Pancreas (tissue), 10 donors: ENCODE measurements around the gene CHSY3. TPM values are rescaled to one million over a fixed set of nuclear protein-coding genes. Genes with fewer than 3 reads are reported as not detected.

Experiments
- ATAC-seq, 4 donors: fragments of 200-7000 bp; cut with Tn5 transposase; one replicate each; pipeline versions ENCODE4 v1.8.0 to v1.9.1; 2020; ENCODE audit warnings: mild to moderate bottlenecking in 4 of 4, moderate library complexity in 4 of 4
- DNase-seq, 6 donors: peaks; one replicate each; pipeline ENCODE4 v3.0.0-alpha.2; 2020
- FAIRE-seq: peaks from 2 replicates; lab custom pipeline; 2012; peaks lifted over from hg19 to GRCh38; lab: Jason Lieb, UNC
- H3K27ac ChIP-seq, 4 donors: fragments of 200-600 bp; sonication (generic); 1 replicate in 3 of 4; 2 replicates in 1 of 4; pipeline versions ENCODE4 v1.5.0 to v1.8.0; 2020
- H3K27me3 ChIP-seq, 4 donors: fragments of 200-600 bp; one replicate each; pipeline ENCODE4 v1.8.0; 2021
- H3K36me3 ChIP-seq, 3 donors: fragments of 200-600 bp; sonication (generic) in 1 of 3; one replicate each; pipeline versions ENCODE4 v1.5.0 to v1.8.0; 2020 to 2021
- H3K4me1 ChIP-seq, 3 donors: fragments of 200-600 bp; one replicate each; pipeline ENCODE4 v1.8.0; 2021
- H3K4me3 ChIP-seq, 4 donors: fragments of 200-600 bp; sonication (generic) in 2 of 4; one replicate each; pipeline versions ENCODE4 v1.5.0 to v1.8.0; 2020 to 2021
- H3K9me3 ChIP-seq, 4 donors: fragments of 200-600 bp; one replicate each; pipeline ENCODE4 v1.8.0; 2021
- CTCF ChIP-seq, 4 donors: fragments of 200-600 bp; sonication (generic) in 3 of 4; IDR thresholded peaks; one replicate each; pipeline versions ENCODE4 v1.5.0 to v1.8.0; 2021; ENCODE audit warnings: antibody characterized with exemption in 4 of 4
- WGBS, 2 donors: extraction: QIAGEN DNeasy Blood & Tissue Kit; methylation state at CpG; one replicate each; pipeline ENCODE4 v1.1.7; 2013; 5-methylcytosine and 5-hydroxymethylcytosine counted together
- intact Hi-C, 3 donors: fragments of 100-400 bp; cut with DNase I; formaldehyde crosslinking; loops; one replicate each; pipeline versions ENCODE4 v1.11.1 to v1.14.2; 2022
- polyA plus RNA-seq, 2 donors: library from polyadenylated mRNA; stranded (reverse); fragments of 200-250 nt; gene quantifications; one replicate each; pipeline ENCODE4 v1.2.3, GENCODE V29; 2013
- total RNA-seq, 6 donors: library from RNA; stranded (reverse); fragmentation: NEBNext Ultra II Directional in 4 of 6; extraction: Animal tissue kit (Norgen Biotek cat#: 25700) in 4 of 6; gene quantifications; one replicate each; pipeline versions ENCODE4 v1.2.1 to v1.2.4, GENCODE V29; 2021 to 2023
- donor health status: healthy with polysubstance abuse.
- donor health status: DM: no; HTN: no; CAD: no; lungs with moderate emphysema.
- donor health status: DM: no; HTN: no; CAD: no.
- donor health status: control.
- donor health status: control.
- donor health status: Bipolar disorder and iron deficiency.
- donor health status: DM: yes; HTN: yes; CAD: no.
- donor health status: DM: no; HTN: no; CAD: no.
- donor health status: DM: no; HTN: no; CAD: no.
- donor health status: DM: yes; HTN: yes; CAD: no.

Gene CHSY3
- total and polyA plus RNA-seq, 8 donors = 0.07 to 1.2 (median 0.16) TPM

- FAIRE-seq = no peak
- H3K36me3 ChIP-seq = no peaks in the 10 kb centered on the region
These were observed 231.2 kb downstream of the CHSY3 start for GRCh38 chr5:130135506-130135905.

GRCh38 chr5:130136300-130136699 is 232.0 kb downstream of the CHSY3 start:
- FAIRE-seq (no peak), ATAC-seq (no peak), DNase-seq (no peak)
- intact Hi-C loops = no loop called here
- H3K27me3 ChIP-seq = no peaks in the 10 kb centered on the region
- H3K36me3 ChIP-seq = no peaks in the 10 kb centered on the region
- no peak overlapping the region for H3K4me3 ChIP-seq
- H3K27ac ChIP-seq = no peak overlapping the region
- TF ChIP-seq CTCF (IDR thresholded peaks at IDR 0.05) = no peak
- no peaks in the 10 kb centered on the region for H3K4me1 ChIP-seq
- no peaks in the 10 kb centered on the region for H3K9me3 ChIP-seq

More at GRCh38 chr5:130135506-130135905, 231.2 kb downstream of the CHSY3 start:
- ATAC-seq (no peak), DNase-seq (no peak)
- Histone ChIP-seq H3K4me3 (no peak overlapping the region), H3K27me3 (no peaks in the 10 kb centered on the region), H3K4me1 (no peaks in the 10 kb centered on the region), H3K9me3 (no peaks in the 10 kb centered on the region), H3K27ac (no peak overlapping the region)
- intact Hi-C loops = no loop called here
- 74 to 76% methylated on average over 2 of the region's 2 CpGs for WGBS, 2 donors
- TF ChIP-seq CTCF (IDR thresholded peaks at IDR 0.05) = no peak

- ATAC-seq (no peak), FAIRE-seq (no peak), DNase-seq (no peak)
- TF ChIP-seq CTCF (IDR thresholded peaks at IDR 0.05) = no peak
- H3K9me3 ChIP-seq = no peaks in the 10 kb centered on the region
- no peak overlapping the region for H3K27ac ChIP-seq
- H3K27me3 ChIP-seq = no peaks in the 10 kb centered on the region
- WGBS, 2 donors = 23 to 25% methylated on average over 1 of the region's 1 CpG
- no peaks in the 10 kb centered on the region for H3K4me1 ChIP-seq
- intact Hi-C loops = no loop called here
- H3K36me3 ChIP-seq = no peaks in the 10 kb centered on the region
- no peak overlapping the region for H3K4me3 ChIP-seq
These were observed 233.4 kb downstream of the CHSY3 start for GRCh38 chr5:130137681-130138080.

GRCh38 chr5:130138406-130139045 is 234.3 kb downstream of the CHSY3 start:
- H3K9me3 ChIP-seq = no peaks in the 10 kb centered on the region
- ATAC-seq (no peak), FAIRE-seq (no peak), DNase-seq (no peak)
- intact Hi-C loops = no loop called here
- no peaks in the 10 kb centered on the region for H3K4me1 ChIP-seq
- no peak overlapping the region for H3K27ac ChIP-seq
- H3K4me3 ChIP-seq = no peak overlapping the region
- TF ChIP-seq CTCF (IDR thresholded peaks at IDR 0.05) = no peak
- H3K27me3 ChIP-seq = no peaks in the 10 kb centered on the region
- H3K36me3 ChIP-seq = no peaks in the 10 kb centered on the region

- no peak for FAIRE-seq
These were observed 237.5 kb downstream of the CHSY3 start for GRCh38 chr5:130141659-130142320.

More at GRCh38 chr5:130141659-130142320, 237.5 kb downstream of the CHSY3 start:
- no peak for TF ChIP-seq CTCF (IDR thresholded peaks at IDR 0.05)
- Histone ChIP-seq H3K9me3 (no peaks in the 10 kb centered on the region), H3K36me3 (no peaks in the 10 kb centered on the region), H3K27me3 (no peaks in the 10 kb centered on the region), H3K27ac (no peak overlapping the region), H3K4me3 (no peak overlapping the region), H3K4me1 (no peaks in the 10 kb centered on the region)
- ATAC-seq (peak in 1 of 4 donors; percentile 49), DNase-seq (no peak)
- intact Hi-C loops = no loop called here
- 62% methylated on average over 3 of the region's 3 CpGs for WGBS, 2 donors
